ENCODE data around the gene NOMO2.
"Not testable (repeated sequence)": the region's sequence is repeated elsewhere in the genome, so short reads cannot be mapped to it uniquely, and the experiment has no call there.

The NOMO2 gene

DNA sequence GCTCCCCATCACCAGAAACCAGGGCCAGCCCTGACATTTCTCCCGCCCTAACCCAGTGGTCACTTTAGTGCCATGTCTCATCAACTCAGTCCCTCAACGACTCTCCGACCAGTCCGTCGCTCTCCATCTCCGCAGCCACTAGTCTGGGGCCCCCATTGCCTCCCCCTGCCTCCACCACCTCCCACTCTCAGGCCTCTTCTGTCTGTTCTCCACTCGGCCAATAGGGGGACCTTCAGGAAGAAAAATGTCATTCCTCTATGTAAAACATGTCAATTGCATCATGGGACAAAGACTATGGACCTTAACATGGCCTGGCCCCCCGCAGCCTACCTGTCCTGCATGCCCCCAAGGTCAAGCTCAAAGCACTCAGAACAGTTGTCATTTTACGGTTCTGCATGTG lies 39.3 kb downstream of the NOMO2 start:
- DNase-seq (ENCODE audit: low spot score) = not testable (repeated sequence)

DNA sequence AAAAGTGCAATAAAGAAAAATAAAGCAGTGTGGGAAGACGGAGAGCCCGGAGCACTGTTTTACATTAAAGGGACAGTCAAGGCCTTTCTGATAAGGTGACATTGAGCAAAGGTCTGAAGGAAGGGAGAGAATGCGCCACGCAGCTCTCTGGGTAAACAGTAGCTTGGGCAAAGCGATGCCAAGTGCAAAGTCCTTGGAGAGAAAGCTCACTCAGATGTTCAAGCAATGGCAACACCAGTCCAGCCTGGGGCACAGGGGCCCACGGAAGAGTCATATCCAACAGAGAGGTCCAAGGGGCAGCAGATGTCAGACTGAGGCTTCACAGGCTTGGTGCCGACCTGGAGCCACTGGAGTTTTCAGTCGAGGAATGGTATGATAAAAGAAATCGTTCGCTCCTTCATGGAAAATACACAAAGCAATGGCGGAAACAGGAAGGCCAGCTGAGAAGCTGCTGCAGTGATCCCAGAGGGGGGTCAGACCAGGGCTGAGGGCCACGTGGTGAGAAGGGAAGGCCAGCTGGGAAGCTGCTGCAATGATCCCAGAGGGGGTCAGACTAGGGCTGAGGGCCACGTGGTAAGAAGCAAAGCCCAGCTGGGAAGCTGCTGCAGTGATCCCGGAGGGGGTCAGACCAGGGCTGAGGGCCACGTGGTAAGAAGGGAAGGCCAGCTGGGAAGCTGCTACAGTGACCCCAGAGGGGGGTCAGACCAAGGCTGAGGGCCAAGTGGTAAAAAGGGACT lies 40.3 kb downstream of the NOMO2 start:
- DNase-seq (ENCODE audit: low spot score) = not testable (repeated sequence)

DNA sequence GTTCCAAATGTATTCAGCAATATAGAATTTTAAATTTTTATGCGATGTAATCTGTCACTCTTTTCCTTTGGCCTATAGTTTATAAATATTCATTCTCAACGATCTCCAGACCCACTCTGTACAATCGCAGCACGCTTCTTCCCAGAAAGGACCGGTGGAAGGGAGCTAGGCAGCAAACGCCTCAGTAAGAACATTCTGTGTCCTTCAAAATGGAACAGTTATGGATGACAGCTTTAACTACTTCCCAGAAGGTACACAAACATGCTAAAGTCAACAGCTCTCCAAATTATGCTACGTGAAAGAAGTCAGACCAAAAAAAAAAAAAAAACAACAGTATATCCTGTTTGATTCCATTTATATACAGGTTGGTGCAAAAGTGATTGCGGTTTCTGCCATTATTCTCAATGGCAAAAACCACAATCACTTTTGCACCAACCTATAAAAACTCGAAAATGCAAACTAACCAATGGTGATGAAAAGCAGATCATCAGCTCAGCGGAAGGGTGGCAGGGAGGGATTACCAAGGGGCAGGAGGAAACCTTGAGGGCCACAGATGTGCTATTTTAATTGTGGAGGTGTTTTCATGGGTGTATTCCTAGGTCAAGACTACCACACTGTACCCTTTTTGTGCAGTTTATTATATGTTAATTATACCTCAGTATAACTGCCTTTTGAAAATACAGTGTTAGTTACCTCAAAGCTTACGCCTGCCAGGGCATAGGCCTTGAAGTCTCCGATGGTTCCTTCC lies 43.2 kb downstream of the NOMO2 start:
- DNase-seq (ENCODE audit: low spot score) = not testable (repeated sequence)

DNA sequence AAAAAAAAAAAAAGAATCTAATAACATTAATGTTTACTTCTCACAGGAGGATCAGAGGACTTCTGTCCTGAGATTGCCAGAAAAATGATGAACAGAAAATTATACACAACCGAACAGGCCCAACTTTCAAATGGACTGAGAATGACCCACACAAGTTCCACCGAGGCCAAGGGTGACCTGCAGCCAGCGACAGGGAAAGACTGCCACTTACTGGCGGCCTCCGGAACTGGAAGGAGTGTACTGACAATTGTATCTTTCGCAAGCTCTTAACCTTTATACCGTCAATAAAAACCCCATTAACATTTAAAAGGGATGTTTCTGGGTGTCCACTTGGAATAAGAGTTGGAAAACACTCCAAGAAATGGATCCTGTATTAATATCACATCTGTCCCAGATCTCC lies 63.5 kb downstream of the NOMO2 start:
- DNase-seq (ENCODE audit: low spot score) = not testable (repeated sequence)

DNA sequence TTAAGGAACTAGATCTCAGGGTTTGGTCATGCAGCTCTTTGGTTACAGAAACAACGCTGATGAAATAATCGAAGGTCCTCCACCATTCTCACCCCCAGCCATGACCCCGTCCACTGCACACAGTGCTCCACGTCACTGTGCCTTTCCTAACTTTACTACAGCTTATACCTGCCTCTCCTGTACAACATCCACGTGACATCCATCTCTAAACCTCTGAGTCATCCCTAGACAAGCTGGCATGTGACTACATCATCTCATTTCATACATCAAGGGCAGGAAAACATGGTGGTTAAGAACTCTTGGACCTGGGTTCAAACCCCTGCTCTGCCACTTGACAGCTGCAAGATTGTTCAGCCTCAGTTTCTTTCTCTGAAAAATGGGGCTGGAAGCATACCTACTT lies 64.9 kb downstream of the NOMO2 start:
- not testable (repeated sequence) for DNase-seq (ENCODE audit: low spot score)

DNA sequence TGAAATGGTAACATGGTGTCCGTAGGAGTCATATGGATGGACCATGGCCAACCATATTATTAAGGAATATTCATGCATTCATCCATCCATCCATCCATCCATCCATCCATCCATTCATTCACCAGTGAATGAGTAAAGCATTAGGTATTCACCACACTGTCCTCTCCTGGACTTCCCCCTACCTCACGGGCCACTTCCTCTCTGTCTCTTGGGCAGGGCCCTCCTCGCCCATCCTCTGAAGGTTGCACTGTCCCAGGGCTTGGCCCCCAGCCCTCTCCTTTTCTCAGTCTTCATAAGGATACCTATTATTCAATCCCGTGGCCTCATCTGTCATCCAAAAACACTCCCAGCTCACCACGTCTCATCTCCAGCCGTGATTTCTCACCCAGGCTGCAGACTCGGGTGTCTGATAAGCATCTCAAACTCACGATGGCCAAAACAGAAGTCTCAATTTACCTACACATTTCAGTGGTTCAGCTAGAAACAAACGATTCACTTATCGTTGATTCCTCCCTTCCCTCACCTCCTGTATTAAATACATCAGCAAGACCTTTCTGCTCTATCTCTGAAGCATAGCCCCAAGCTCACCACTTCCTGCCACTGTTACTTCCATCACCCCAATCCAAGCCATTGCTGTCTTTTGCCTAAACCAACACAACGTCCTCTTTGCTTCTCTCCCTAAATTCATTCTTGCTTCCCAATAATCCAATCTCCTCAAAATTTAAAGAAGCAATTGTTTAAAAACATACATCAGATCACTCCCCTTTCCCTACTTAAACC lies 69.6 kb downstream of the NOMO2 start:
- DNase-seq (ENCODE audit: low spot score) = not testable (repeated sequence)

DNA sequence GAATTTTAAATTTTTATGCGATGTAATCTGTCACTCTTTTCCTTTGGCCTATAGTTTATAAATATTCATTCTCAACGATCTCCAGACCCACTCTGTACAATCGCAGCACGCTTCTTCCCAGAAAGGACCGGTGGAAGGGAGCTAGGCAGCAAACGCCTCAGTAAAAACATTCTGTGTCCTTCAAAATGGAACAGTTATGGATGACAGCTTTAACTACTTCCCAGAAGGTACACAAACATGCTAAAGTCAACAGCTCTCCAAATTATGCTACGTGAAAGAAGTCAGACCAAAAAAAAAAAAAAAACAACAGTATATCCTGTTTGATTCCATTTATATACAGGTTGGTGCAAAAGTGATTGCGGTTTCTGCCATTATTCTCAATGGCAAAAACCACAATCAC lies 125.9 kb downstream of the NOMO2 start:
- DNase-seq (ENCODE audit: low spot score) = not testable (repeated sequence)

DNA sequence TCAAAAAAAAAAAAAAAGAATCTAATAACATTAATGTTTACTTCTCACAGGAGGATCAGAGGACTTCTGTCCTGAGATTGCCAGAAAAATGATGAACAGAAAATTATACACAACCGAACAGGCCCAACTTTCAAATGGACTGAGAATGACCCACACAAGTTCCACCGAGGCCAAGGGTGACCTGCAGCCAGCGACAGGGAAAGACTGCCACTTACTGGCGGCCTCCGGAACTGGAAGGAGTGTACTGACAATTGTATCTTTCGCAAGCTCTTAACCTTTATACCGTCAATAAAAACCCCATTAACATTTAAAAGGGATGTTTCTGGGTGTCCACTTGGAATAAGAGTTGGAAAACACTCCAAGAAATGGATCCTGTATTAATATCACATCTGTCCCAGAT lies 146.1 kb downstream of the NOMO2 start:
- DNase-seq (ENCODE audit: low spot score) = not testable (repeated sequence)

DNA sequence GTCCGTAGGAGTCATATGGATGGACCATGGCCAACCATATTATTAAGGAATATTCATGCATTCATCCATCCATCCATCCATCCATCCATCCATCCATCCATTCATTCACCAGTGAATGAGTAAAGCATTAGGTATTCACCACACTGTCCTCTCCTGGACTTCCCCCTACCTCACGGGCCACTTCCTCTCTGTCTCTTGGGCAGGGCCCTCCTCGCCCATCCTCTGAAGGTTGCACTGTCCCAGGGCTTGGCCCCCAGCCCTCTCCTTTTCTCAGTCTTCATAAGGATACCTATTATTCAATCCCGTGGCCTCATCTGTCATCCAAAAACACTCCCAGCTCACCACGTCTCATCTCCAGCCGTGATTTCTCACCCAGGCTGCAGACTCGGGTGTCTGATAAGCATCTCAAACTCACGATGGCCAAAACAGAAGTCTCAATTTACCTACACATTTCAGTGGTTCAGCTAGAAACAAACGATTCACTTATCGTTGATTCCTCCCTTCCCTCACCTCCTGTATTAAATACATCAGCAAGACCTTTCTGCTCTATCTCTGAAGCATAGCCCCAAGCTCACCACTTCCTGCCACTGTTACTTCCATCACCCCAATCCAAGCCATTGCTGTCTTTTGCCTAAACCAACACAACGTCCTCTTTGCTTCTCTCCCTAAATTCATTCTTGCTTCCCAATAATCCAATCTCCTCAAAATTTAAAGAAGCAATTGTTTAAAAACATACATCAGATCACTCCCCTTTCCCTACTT lies 152.2 kb downstream of the NOMO2 start:
- not testable (repeated sequence) for DNase-seq (ENCODE audit: low spot score)

DNA sequence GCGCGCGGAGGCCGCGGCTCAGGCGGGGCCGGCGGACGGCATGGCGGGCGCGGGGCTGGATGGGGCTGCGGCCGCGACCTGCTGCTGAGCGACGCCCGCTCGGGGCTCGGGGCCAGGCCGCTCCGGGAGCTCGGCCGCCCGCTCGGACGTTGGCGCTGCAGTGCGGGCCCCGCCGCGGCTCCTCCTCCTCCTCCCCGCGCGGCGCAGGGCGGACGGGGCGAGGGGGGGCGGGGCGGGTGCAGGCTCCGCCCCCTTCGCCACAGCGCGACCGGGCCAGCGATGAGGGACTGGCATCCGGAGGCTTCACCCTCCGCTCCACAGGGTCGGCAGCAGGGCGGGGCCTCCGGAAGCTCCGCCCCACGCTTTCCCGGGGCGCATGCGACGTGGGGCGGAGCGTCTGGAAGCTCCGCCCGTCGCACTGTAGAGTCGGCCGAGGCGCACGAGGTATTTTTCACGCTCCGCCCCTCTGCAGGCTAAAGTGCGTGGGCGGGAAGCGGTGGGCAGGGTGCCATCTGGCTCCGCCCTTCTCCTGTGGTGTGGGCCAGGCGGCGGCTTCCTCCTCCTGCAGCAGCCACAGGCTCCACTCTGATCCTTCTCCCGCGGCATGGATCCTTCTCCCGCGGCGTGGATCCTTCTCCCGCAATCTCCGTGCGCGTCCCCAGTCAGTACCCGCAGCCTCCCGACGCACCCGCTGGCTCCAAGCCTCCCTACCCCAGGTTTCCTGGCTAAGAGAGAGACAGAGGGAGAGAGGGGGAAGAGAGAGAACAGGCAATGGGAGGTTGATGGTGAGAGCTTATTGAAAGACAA lies 159.8 kb downstream of the NOMO2 start:
- not testable (repeated sequence) for DNase-seq (ENCODE audit: low spot score)

DNA sequence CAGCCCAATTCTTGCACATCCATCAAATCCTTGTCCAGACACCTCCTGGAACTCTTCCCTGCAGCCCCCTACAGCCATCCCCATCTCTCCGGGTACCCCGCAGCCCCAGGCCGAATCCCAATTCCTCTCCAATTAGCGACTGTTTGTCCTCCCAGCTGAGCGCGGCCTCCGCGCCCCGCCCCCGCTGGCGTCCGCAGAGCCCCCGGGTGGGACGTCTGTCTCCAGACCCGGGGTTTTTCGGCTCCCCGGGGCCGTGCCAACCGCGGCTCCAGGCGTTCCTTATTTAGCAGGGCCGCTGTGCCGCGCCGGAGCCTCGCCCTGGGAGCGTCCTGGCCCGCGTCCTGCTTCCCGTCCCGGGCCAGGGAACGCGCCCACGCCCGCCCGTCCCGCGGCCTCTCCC lies 160.7 kb downstream of the NOMO2 start:
- not testable (repeated sequence) for DNase-seq (ENCODE audit: low spot score)

DNA sequence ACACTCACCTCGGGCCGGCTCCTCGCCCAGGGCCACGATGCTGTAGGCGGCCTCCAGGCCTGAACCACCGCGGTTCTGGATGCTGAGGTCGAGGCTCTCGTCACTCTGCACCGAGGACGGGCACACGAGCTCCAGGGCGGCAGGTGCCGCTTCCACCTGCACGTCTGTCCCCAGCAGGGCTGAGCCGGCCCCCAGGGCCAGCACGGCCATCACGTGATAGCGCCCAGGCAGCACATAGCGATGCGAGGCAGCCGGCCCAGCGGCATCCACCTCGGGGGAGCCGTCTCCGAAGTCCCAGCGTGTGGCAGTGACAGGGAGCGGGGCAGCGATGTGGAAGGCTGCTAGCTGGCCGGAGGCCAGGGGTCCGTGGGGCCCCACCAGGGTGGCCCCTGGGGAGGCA lies 167.5 kb downstream of the NOMO2 start:
- not testable (repeated sequence) for DNase-seq (ENCODE audit: low spot score)

DNA sequence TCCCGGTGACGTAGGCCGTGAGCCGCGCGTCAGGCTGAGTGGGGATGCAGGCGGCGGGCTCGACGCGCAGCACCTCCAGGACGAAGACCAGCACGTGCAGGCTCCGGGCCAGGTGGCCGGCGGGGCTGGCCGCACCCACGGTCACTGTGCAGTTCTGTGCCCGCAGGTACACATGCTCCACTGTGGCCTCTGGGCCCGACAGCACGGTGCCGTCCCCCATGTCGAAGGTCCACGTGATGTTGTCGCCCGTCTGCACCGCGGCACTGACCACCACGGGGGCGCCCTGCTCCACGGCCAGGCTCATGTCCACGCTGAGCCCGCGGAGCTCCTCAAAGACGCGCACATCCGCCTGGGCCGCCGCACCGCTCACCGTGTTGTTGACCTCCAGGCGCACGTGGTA lies 174.1 kb downstream of the NOMO2 start:
- DNase-seq (ENCODE audit: low spot score) = not testable (repeated sequence)

DNA sequence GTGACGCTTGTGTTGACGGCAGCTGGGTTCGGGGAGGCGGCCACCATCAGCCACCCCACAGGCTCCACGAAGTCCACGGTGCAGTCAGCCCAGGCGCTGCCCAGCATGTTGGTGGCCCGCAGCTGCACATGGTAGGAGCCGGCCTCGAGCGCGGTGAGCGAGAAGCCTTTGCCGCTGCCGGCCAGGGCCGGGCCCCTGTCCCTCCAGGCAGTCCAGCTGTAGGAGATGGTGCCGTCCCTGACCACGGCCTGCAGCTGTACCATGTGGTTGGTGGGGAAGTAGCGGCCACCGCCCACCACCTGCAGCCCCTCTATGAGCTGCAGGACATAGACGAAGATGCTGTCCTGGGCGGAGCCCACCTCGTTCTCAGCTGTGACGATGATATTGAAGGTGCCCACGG lies 175.4 kb downstream of the NOMO2 start:
- DNase-seq (ENCODE audit: low spot score) = not testable (repeated sequence)

DNA sequence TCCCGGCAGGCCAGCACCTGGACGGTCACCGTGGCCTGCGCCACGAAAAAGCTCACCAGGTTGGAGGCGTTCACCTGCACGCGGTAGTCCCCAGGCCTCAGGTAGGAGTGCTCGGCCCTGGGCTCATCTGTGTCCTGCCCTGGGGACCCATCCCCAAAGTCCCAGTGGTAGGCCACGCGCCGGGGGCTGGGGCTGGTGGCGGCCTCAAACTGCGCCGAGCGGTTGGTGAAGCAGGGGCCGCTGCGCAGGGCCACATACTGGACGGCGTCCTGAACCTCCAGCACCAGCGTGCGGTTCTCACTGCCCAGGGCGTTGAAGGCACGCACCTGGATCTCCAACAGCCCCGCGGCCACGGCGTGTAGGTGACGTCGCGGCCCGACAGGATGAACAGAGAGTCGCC lies 176.6 kb downstream of the NOMO2 start:
- DNase-seq (ENCODE audit: low spot score) = not testable (repeated sequence)

DNA sequence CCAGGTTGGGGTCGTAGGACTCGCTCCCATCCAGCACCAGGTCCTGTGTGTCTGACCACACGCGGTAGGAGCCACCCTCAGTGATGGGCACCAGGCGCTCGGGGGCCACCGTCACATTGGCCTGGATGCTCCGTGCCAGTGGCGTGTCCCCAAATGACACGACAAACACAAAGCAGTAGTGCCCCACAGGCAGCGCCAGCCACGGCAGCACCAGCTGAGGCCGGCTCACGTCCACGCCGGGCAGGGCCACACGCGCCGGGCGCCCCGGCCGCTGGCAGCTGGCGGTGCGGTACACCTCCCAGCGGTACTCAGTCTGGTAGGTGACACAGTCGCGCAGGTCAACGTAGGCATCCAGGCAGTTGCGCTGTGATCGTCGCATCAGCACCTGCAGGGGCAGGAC lies 177.0 kb downstream of the NOMO2 start:
- not testable (repeated sequence) for DNase-seq (ENCODE audit: low spot score)

DNA sequence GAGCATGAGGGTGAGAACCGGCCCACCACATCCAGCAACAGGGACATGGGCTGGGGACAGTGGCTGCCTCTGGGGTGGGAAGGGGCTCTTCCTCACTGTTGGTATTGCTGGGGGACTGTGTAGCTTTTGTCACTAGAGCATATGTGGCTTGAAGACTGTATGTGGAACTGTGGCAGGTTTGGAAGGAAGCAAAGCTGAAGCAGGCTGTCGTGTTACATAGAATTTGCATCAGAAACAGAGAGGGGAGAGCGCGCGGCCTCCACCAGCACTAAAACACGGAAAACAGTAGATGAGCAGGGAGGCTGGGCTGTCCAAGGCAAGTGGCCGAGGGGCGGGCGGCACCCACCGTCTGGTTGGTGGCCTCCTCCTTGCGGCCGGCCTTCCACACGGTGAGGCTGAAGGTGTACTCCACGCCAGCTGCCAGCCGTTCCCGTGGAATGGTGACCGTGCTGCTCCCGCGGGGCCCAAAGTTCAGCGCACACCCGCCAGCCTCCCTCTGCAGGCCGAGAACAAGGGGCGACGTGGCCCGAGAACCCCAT lies 177.7 kb downstream of the NOMO2 start:
- DNase-seq (ENCODE audit: low spot score) = not testable (repeated sequence)

DNA sequence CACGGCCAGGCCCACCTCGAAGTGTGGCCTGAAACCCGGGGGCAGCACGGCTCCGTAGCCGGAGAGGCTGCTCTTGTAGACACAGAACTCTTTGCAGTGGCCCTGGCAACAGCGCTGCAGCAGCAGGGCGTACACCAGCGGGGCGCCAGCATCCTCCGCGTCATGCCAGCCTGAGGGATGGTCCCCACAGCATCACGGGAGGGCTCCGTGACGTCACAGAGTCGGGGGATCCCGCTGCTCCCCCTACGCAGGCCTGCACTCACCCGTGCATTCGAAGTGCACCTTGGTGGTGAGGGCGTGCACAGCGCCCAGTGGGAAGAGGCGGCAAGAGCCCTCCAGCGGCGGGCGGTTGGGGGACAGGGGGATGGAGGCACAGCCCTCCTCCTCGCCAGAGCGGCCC lies 179.2 kb downstream of the NOMO2 start:
- DNase-seq (ENCODE audit: low spot score) = not testable (repeated sequence)

Measured in COLO829 (cell line).